ENCODE data around the gene MAP7D1. TPM values are rescaled to one million over a fixed set of nuclear protein-coding genes. Genes with fewer than 3 reads are reported as not detected.

Gene MAP7D1
- total RNA-seq, 5 donors from 2014 or later (not counting 1 experiment from before 2014, with no cell fraction given), result 157 to 295 (median 263) TPM

GRCh38 chr1:36112823-36113222 is 43.1 kb upstream of the MAP7D1 start:
- Histone ChIP-seq H3K9me3 (no peaks in the 10 kb centered on the region), H3K27me3 (replicated peaks in 1 of 2; ENCODE audit: control insufficient read depth in 2 of 2, extremely low read depth in 1 of 2, insufficient read depth in 2 of 2, low read length in 1 of 2) (peaks cover 0 to 11% of the 10 kb centered on the region in 2 experiments), H3K36me3 (ENCODE audit: control insufficient read depth in 2 of 2, extremely low read depth in 1 of 2, insufficient read depth in 1 of 2, low read length in 1 of 2) (no peaks in the 10 kb centered on the region), H3K4me3 (ENCODE audit: control insufficient read depth in 1 of 2, extremely low read depth in 1 of 2, low read length in 1 of 2) (no peak overlapping the region), H3K27ac (ENCODE audit: low read length) (no peak overlapping the region), H3K4me1 (ENCODE audit: control insufficient read depth in 1 of 2, extremely low read depth in 1 of 2, insufficient read depth in 2 of 2, low read length in 2 of 2) (peaks cover 8 to 27% of the 10 kb centered on the region in 2 experiments)
- no peaks in the 10 kb centered on the region for H3K9me3 Mint-ChIP-seq
- H3K27me3 Mint-ChIP-seq, result peaks cover 0 to 8% of the 10 kb centered on the region in 2 donors
- no peak for ATAC-seq (replicated peaks in 1 of 4)
- ChIA-PET POLR2A (no interaction called here), CTCF (interaction anchor here in 1 of 2 donors (0.6 kb wide), 1 partner anchor 1621 kb away, joined by 3 read pairs; no protein-coding TSS in a partner anchor)
- no peak for DNase-seq
- no peak overlapping the region for H3K4me3 Mint-ChIP-seq
- H3K4me1 Mint-ChIP-seq, result peaks cover 25 to 31% (median 26%) of the 10 kb centered on the region in 3 donors
- H3K27ac Mint-ChIP-seq, result no peak overlapping the region
- WGBS (ENCODE audit: insufficient coverage), result 93% methylated on average over 9 of the region's 9 CpGs
- H3K36me3 Mint-ChIP-seq, result no peaks in the 10 kb centered on the region

GRCh38 chr1:36114371-36114770 is 41.6 kb upstream of the MAP7D1 start:
- Mint-ChIP-seq H3K4me3 (no peak overlapping the region), H3K27ac (no peak overlapping the region), H3K36me3 (no peaks in the 10 kb centered on the region), H3K9me3 (no peaks in the 10 kb centered on the region), H3K4me1 (peaks cover 10 to 17% (median 12%) of the 10 kb centered on the region in 3 donors), H3K27me3 (peaks cover 0 to 8% of the 10 kb centered on the region in 2 donors)
- H3K9me3 ChIP-seq, result no peaks in the 10 kb centered on the region
- peaks cover 2 to 11% of the 10 kb centered on the region in 2 experiments for H3K4me1 ChIP-seq (ENCODE audit: control insufficient read depth in 1 of 2, extremely low read depth in 1 of 2, insufficient read depth in 2 of 2, low read length in 2 of 2)
- WGBS (ENCODE audit: insufficient coverage), result 69% methylated on average over 3 of the region's 5 CpGs
- no peak overlapping the region for H3K27ac ChIP-seq (ENCODE audit: low read length)
- ATAC-seq (replicated peaks in 1 of 4) (no peak), DNase-seq (no peak)
- no peak overlapping the region for H3K4me3 ChIP-seq (ENCODE audit: control insufficient read depth in 1 of 2, extremely low read depth in 1 of 2, low read length in 1 of 2)
- CTCF ChIA-PET, result no interaction called here
- peaks cover 0 to 20% of the 10 kb centered on the region in 2 experiments for H3K27me3 ChIP-seq (replicated peaks in 1 of 2; ENCODE audit: control insufficient read depth in 2 of 2, extremely low read depth in 1 of 2, insufficient read depth in 2 of 2, low read length in 1 of 2)
- POLR2A ChIA-PET, result no interaction called here
- no peaks in the 10 kb centered on the region for H3K36me3 ChIP-seq (ENCODE audit: control insufficient read depth in 2 of 2, extremely low read depth in 1 of 2, insufficient read depth in 1 of 2, low read length in 1 of 2)

GRCh38 chr1:36115200-36115669 is 40.7 kb upstream of the MAP7D1 start:
- H3K4me1 Mint-ChIP-seq, result peaks cover 6 to 11% (median 8%) of the 10 kb centered on the region in 3 donors
- H3K36me3 Mint-ChIP-seq, result no peaks in the 10 kb centered on the region
- no peak overlapping the region for H3K27ac ChIP-seq (ENCODE audit: low read length)
- no peak overlapping the region for H3K4me3 Mint-ChIP-seq
- peaks cover 3 to 12% of the 10 kb centered on the region in 2 donors for H3K27me3 Mint-ChIP-seq
- no peak overlapping the region for H3K27ac Mint-ChIP-seq
- no peaks in the 10 kb centered on the region for H3K9me3 ChIP-seq
- no peak overlapping the region for H3K4me3 ChIP-seq (ENCODE audit: control insufficient read depth in 1 of 2, extremely low read depth in 1 of 2, low read length in 1 of 2)
- no peaks in the 10 kb centered on the region for H3K9me3 Mint-ChIP-seq
- 86% methylated on average over 12 of the region's 18 CpGs for WGBS (ENCODE audit: insufficient coverage)
- peaks cover 0 to 7% of the 10 kb centered on the region in 2 experiments for H3K4me1 ChIP-seq (ENCODE audit: control insufficient read depth in 1 of 2, extremely low read depth in 1 of 2, insufficient read depth in 2 of 2, low read length in 2 of 2)
- ATAC-seq (replicated peaks in 1 of 4), result no peak
- H3K27me3 ChIP-seq (replicated peaks in 1 of 2; ENCODE audit: control insufficient read depth in 2 of 2, extremely low read depth in 1 of 2, insufficient read depth in 2 of 2, low read length in 1 of 2), result peaks cover 0 to 25% of the 10 kb centered on the region in 2 experiments
- no peak for DNase-seq
- CTCF ChIA-PET, result no interaction called here
- no peaks in the 10 kb centered on the region for H3K36me3 ChIP-seq (ENCODE audit: control insufficient read depth in 2 of 2, extremely low read depth in 1 of 2, insufficient read depth in 1 of 2, low read length in 1 of 2)
- POLR2A ChIA-PET, result interaction anchor here in 1 of 2 donors (0.7 kb wide), 1 partner anchor 48 kb away, joined by 4 read pairs; no protein-coding TSS in a partner anchor

GRCh38 chr1:36115931-36116330 is 40.0 kb upstream of the MAP7D1 start:
- DNase-seq, result no peak
- Histone ChIP-seq H3K27me3 (replicated peaks in 1 of 2; ENCODE audit: control insufficient read depth in 2 of 2, extremely low read depth in 1 of 2, insufficient read depth in 2 of 2, low read length in 1 of 2) (peaks cover 0 to 25% of the 10 kb centered on the region in 2 experiments), H3K4me1 (ENCODE audit: control insufficient read depth in 1 of 2, extremely low read depth in 1 of 2, insufficient read depth in 2 of 2, low read length in 2 of 2) (peaks cover 0 to 3% of the 10 kb centered on the region in 2 experiments), H3K27ac (ENCODE audit: low read length) (no peak overlapping the region), H3K9me3 (no peaks in the 10 kb centered on the region), H3K36me3 (ENCODE audit: control insufficient read depth in 2 of 2, extremely low read depth in 1 of 2, insufficient read depth in 1 of 2, low read length in 1 of 2) (no peaks in the 10 kb centered on the region), H3K4me3 (ENCODE audit: control insufficient read depth in 1 of 2, extremely low read depth in 1 of 2, low read length in 1 of 2) (no peak overlapping the region)
- CTCF ChIA-PET, result no interaction called here
- Mint-ChIP-seq H3K4me3 (no peak overlapping the region), H3K36me3 (no peaks in the 10 kb centered on the region), H3K27ac (no peak overlapping the region), H3K27me3 (peaks cover 4 to 12% of the 10 kb centered on the region in 2 donors), H3K9me3 (no peaks in the 10 kb centered on the region), H3K4me1 (peaks cover 5 to 8% (median 6%) of the 10 kb centered on the region in 3 donors)
- 100% methylated on average over 3 of the region's 5 CpGs for WGBS (ENCODE audit: insufficient coverage)
- POLR2A ChIA-PET, result interaction anchor here in 1 of 2 donors (0.7 kb wide), 1 partner anchor 48 kb away, joined by 4 read pairs; no protein-coding TSS in a partner anchor
- ATAC-seq (replicated peaks in 1 of 4), result no peak

- Histone ChIP-seq H3K36me3 (ENCODE audit: control insufficient read depth in 2 of 2, extremely low read depth in 1 of 2, insufficient read depth in 1 of 2, low read length in 1 of 2) (no peaks in the 10 kb centered on the region), H3K4me3 (ENCODE audit: control insufficient read depth in 1 of 2, extremely low read depth in 1 of 2, low read length in 1 of 2) (no peak overlapping the region), H3K27ac (ENCODE audit: low read length) (no peak overlapping the region), H3K9me3 (no peaks in the 10 kb centered on the region), H3K4me1 (ENCODE audit: control insufficient read depth in 1 of 2, extremely low read depth in 1 of 2, insufficient read depth in 2 of 2, low read length in 2 of 2) (no peaks in the 10 kb centered on the region), H3K27me3 (replicated peaks in 1 of 2; ENCODE audit: control insufficient read depth in 2 of 2, extremely low read depth in 1 of 2, insufficient read depth in 2 of 2, low read length in 1 of 2) (peaks cover 0 to 28% of the 10 kb centered on the region in 2 experiments)
- Mint-ChIP-seq H3K4me1 (no peaks in the 10 kb centered on the region), H3K27me3 (peaks cover 7 to 15% of the 10 kb centered on the region in 2 donors), H3K4me3 (no peak overlapping the region), H3K27ac (no peak overlapping the region), H3K36me3 (no peaks in the 10 kb centered on the region), H3K9me3 (no peaks in the 10 kb centered on the region)
- ATAC-seq (replicated peaks in 1 of 4), result no peak
- 73% methylated on average over 4 of the region's 5 CpGs for WGBS (ENCODE audit: insufficient coverage)
- ChIA-PET POLR2A (no interaction called here), CTCF (no interaction called here)
- no peak for DNase-seq
Observed at GRCh38 chr1:36116901-36117300, 39.1 kb upstream of the MAP7D1 start.

GRCh38 chr1:36118447-36119204 is 37.3 kb upstream of the MAP7D1 start:
- no peak overlapping the region for H3K4me3 Mint-ChIP-seq
- Histone ChIP-seq H3K9me3 (no peaks in the 10 kb centered on the region), H3K4me3 (ENCODE audit: control insufficient read depth in 1 of 2, extremely low read depth in 1 of 2, low read length in 1 of 2) (no peak overlapping the region), H3K4me1 (ENCODE audit: control insufficient read depth in 1 of 2, extremely low read depth in 1 of 2, insufficient read depth in 2 of 2, low read length in 2 of 2) (peaks cover 0 to 3% of the 10 kb centered on the region in 2 experiments), H3K27ac (ENCODE audit: low read length) (no peak overlapping the region), H3K27me3 (replicated peaks in 1 of 2; ENCODE audit: control insufficient read depth in 2 of 2, extremely low read depth in 1 of 2, insufficient read depth in 2 of 2, low read length in 1 of 2) (peaks cover 0 to 44% of the 10 kb centered on the region in 2 experiments), H3K36me3 (ENCODE audit: control insufficient read depth in 2 of 2, extremely low read depth in 1 of 2, insufficient read depth in 1 of 2, low read length in 1 of 2) (no peaks in the 10 kb centered on the region)
- CTCF ChIA-PET, result interaction anchor here in 1 of 2 donors (0.5 kb wide), 1 partner anchor 9 kb away, joined by 6 read pairs; no protein-coding TSS in a partner anchor
- DNase-seq, result no peak
- no peak for ATAC-seq (replicated peaks in 1 of 4)
- no peaks in the 10 kb centered on the region for H3K9me3 Mint-ChIP-seq
- 82% methylated on average over 6 of the region's 10 CpGs for WGBS (ENCODE audit: insufficient coverage)
- no peaks in the 10 kb centered on the region for H3K36me3 Mint-ChIP-seq
- POLR2A ChIA-PET, result no interaction called here
- H3K4me1 Mint-ChIP-seq, result peaks cover 10 to 15% (median 12%) of the 10 kb centered on the region in 3 donors
- H3K27me3 Mint-ChIP-seq, result peaks cover 24 to 30% of the 10 kb centered on the region in 2 donors
- no peak overlapping the region for H3K27ac Mint-ChIP-seq

Data from T-cell (primary cell).